K562 (cell line): ENCODE results near the gene OTC. TPM values are rescaled to one million over a fixed set of nuclear protein-coding genes. Genes with fewer than 3 reads are reported as not detected.

ENCODE experiments used
- ATAC-seq: fragments of 200-7000 bp; cut with Tn5 transposase; 3 replicates; pipeline ENCODE4 v1.9.1; 2020; ENCODE audit warnings: moderate library complexity
- BruUV-seq: library from RNA; stranded (reverse); fragments of 400-500 nt; replicated peaks from 2 replicates; lab custom pipeline; 2021; lab: Mats Ljungman, UMichigan
- CTCF ChIA-PET: fragments of 300-600 bp; formaldehyde crosslinking; extraction: SDS; loops from one replicate; lab custom pipeline; 2021; ENCODE audit warnings: low intra/inter-chr PET ratio; lab: Yijun Ruan, JAX
- POLR2A ChIA-PET: fragments of 300-600, 350-650 bp; sonication (Branson Sonifier 250); formaldehyde crosslinking; extraction: SDS; loops from one replicate; lab custom pipeline; 2021; ENCODE audit warnings: antibody characterized with exemption, inconsistent platforms; lab: Yijun Ruan, JAX
- DNase-seq, 4 experiments: peaks; one replicate each; pipeline versions ENCODE4 v3.0.0 to v3.0.0-alpha.2; 2011 to 2018; ENCODE audit warnings: low spot score in 3 of 4, mixed read lengths in 3 of 4; ENCODE audit errors: extremely low read depth in 1 of 4
- FAIRE-seq: peaks from 2 replicates; lab custom pipeline; 2011; peaks lifted over from hg19 to GRCh38; lab: Jason Lieb, UNC
- H2AFZ ChIP-seq: 2 replicates; pipeline ENCODE4 v1.6.0; 2011; ENCODE audit warnings: low read depth, low read length, control low read depth, inconsistent platforms
- H3K27ac ChIP-seq: fragments of 200-600 bp; 3 replicates; pipeline ENCODE4 v1.8.0; 2011; ENCODE audit warnings: low read depth, mild to moderate bottlenecking, control low read depth, inconsistent platforms, low read length, moderate library complexity, mixed read lengths; ENCODE audit errors: extremely low read depth
- H3K27me3 ChIP-seq, 2 experiments: fragments of 300-600 bp in 1 of 2; 2 replicates in 1 of 2; 3 replicates in 1 of 2; pipeline versions ENCODE4 v1.6.0 to v1.8.0; 2011; ENCODE audit warnings: inconsistent platforms in 2 of 2, low read length in 2 of 2, mild to moderate bottlenecking in 1 of 2, mixed read lengths in 1 of 2, moderate library complexity in 1 of 2; ENCODE audit not compliant: control insufficient read depth in 2 of 2, insufficient read depth in 2 of 2
- H3K36me3 ChIP-seq: fragments of 300-600 bp; 3 replicates; pipeline ENCODE4 v1.8.0; 2011; ENCODE audit warnings: mild to moderate bottlenecking, low read length, inconsistent platforms; ENCODE audit not compliant: control insufficient read depth, insufficient read depth
- H3K4me1 ChIP-seq, 2 experiments: fragments of 200-600 bp in 1 of 2; replicated peaks in 1 of 2; 2 replicates in 1 of 2; 3 replicates in 1 of 2; pipeline versions ENCODE4 v1.5.1 to v1.8.0; 2011; ENCODE audit warnings: inconsistent platforms in 2 of 2, low read length in 2 of 2, mild to moderate bottlenecking in 1 of 2, mixed read lengths in 1 of 2, moderate library complexity in 1 of 2; ENCODE audit not compliant: control insufficient read depth in 2 of 2, insufficient read depth in 2 of 2
- H3K4me2 ChIP-seq: 2 replicates; pipeline ENCODE4 v1.6.1; 2011; ENCODE audit warnings: low read length, control low read depth, inconsistent platforms, mixed read lengths; ENCODE audit not compliant: insufficient read depth
- H3K4me3 ChIP-seq: fragments of 200-600 bp; sonication (generic), shearing (Covaris generic); 2 replicates; pipeline ENCODE4 v1.5.1; 2016; ENCODE audit warnings: control low read depth, inconsistent platforms
- H3K79me2 ChIP-seq: fragments of 200-600 bp; 3 replicates; pipeline ENCODE4 v1.8.0; 2011; ENCODE audit warnings: low read length, inconsistent platforms; ENCODE audit not compliant: control insufficient read depth, insufficient read depth
- H3K9ac ChIP-seq, 2 experiments: 2 replicates each; pipeline versions ENCODE4 v1.6.0 to v1.6.1; 2011; ENCODE audit warnings: low read depth in 2 of 2, low read length in 2 of 2, control low read depth in 1 of 2, inconsistent platforms in 1 of 2, mild to moderate bottlenecking in 1 of 2, mixed read lengths in 1 of 2; ENCODE audit not compliant: insufficient read depth in 1 of 2
- H3K9me1 ChIP-seq: one replicate; pipeline ENCODE4 v1.6.0; 2011; ENCODE audit warnings: inconsistent platforms, mild to moderate bottlenecking, low read length, moderate library complexity; ENCODE audit not compliant: control insufficient read depth, insufficient read depth
- H3K9me3 ChIP-seq: replicated peaks from 2 replicates; pipeline ENCODE4 v1.5.1; 2011; ENCODE audit warnings: low read depth, low read length, inconsistent platforms; ENCODE audit not compliant: control insufficient read depth, insufficient read depth
- H4K20me1 ChIP-seq: replicated peaks from 2 replicates; pipeline ENCODE4 v1.6.1; 2011; ENCODE audit warnings: low read length, inconsistent platforms, mixed read lengths; ENCODE audit not compliant: control insufficient read depth, insufficient read depth
- CCNT2 ChIP-seq: IDR thresholded peaks from 2 replicates; pipeline ENCODE4 v1.6.1; 2011; ENCODE audit warnings: borderline replicate concordance, low read depth, mild to moderate bottlenecking, moderate library complexity, mixed read lengths, low read length; ENCODE audit not compliant: insufficient read length; ENCODE audit errors: extremely low read depth
- DACH1 ChIP-seq: fragments of 450-650 bp; IDR thresholded peaks from 2 replicates; pipeline ENCODE4 v1.6.1; 2018; ENCODE audit not compliant: partially characterized antibody
- ETV5 ChIP-seq: sonication (generic); formaldehyde crosslinking; IDR thresholded peaks from 2 replicates; pipeline ENCODE4 v1.4.0; 2020; ENCODE audit warnings: low read depth, mild to moderate bottlenecking, missing genetic modification reagents
- FOXJ2 ChIP-seq: fragments of 200-800 bp; sonication (Bioruptor generic); IDR thresholded peaks from 2 replicates; pipeline ENCODE4 v1.6.1; 2016; ENCODE audit warnings: missing genetic modification characterization, missing compliant biosample characterization
- HNRNPUL1 ChIP-seq: fragments of 200-400 bp; formaldehyde crosslinking; IDR thresholded peaks from 2 replicates; pipeline ENCODE4 v1.6.1; 2017; ENCODE audit warnings: low read length
- NFATC3 ChIP-seq: fragments of 450-650 bp; IDR thresholded peaks from 2 replicates; pipeline ENCODE4 v1.6.1; 2017; ENCODE audit warnings: mild to moderate bottlenecking
- PKNOX1 ChIP-seq: fragments of 450-650 bp; IDR thresholded peaks from 2 replicates; pipeline ENCODE4 v1.6.1; 2016
- RBM34 ChIP-seq: fragments of 200-400 bp; formaldehyde crosslinking; IDR thresholded peaks from 2 replicates; pipeline ENCODE4 v1.6.1; 2018; ENCODE audit warnings: low read length, borderline replicate concordance; ENCODE audit not compliant: insufficient read depth
- RCOR1 ChIP-seq, 2 experiments: IDR thresholded peaks; 2 replicates each; pipeline ENCODE4 v1.6.1; 2012; ENCODE audit warnings: low read depth in 2 of 2, low read length in 2 of 2, borderline replicate concordance in 1 of 2, improper control_type of control experiment in 1 of 2
- RHOXF2B ChIP-seq: fragments of 250-450 bp; sonication (Bioruptor Pico); conservative IDR thresholded peaks from 2 replicates; pipeline ENCODE4 v1.5.1; 2021
- SETDB1 ChIP-seq: IDR thresholded peaks from one replicate; pipeline ENCODE4 v1.6.1; 2012; ENCODE audit warnings: low read length, control low read depth, inconsistent platforms
- SUPT5H ChIP-seq: fragments of 450-650 bp; IDR thresholded peaks from 2 replicates; pipeline ENCODE4 v1.6.1; 2016
- U2AF2 ChIP-seq: fragments of 200-400 bp; formaldehyde crosslinking; optimal IDR thresholded peaks from 2 replicates; pipeline ENCODE3; 2017; ENCODE audit warnings: low read depth, mild to moderate bottlenecking, low read length
- ZBTB17 ChIP-seq: fragments of 450-650 bp; formaldehyde crosslinking; IDR thresholded peaks from 2 replicates; pipeline ENCODE4 v1.4.0; 2020; ENCODE audit warnings: mild to moderate bottlenecking
- ZKSCAN1 ChIP-seq: fragments of 150-350 bp; IDR thresholded peaks from 2 replicates; pipeline ENCODE4 v1.6.1; 2016; ENCODE audit warnings: low read depth, low read length
- ZKSCAN3 ChIP-seq: fragments of 250-450 bp; sonication (Bioruptor Pico); IDR thresholded peaks from 2 replicates; pipeline ENCODE4 v1.4.0; 2020
- ZNF134 ChIP-seq: fragments of 250-450 bp; sonication (Bioruptor Pico); conservative IDR thresholded peaks from 2 replicates; pipeline ENCODE4 v1.4.0; 2020
- WGBS: fragments of 100-300 bp; shearing (Covaris generic); methylation state at CpG from one replicate; pipeline ENCODE4 v1.1.6; 2016; ENCODE audit warnings: low coverage, mixed read lengths; ENCODE audit not compliant: insufficient coverage; ENCODE audit errors: missing lambda C conversion rate; 5-methylcytosine and 5-hydroxymethylcytosine counted together
- in situ Hi-C: fragments of 300-500 bp; cut with MboI; formaldehyde crosslinking; loops from 4 replicates; pipeline ENCODE4 v1.15.0; 2018; ENCODE audit warnings: inconsistent platforms, mixed read lengths
- intact Hi-C: fragments of 100-400 bp; cut with micrococcal nuclease; formaldehyde crosslinking; loops from 2 replicates; pipeline ENCODE4 v1.14.2; 2022
- polyA plus RNA-seq, 8 experiments: library from polyadenylated mRNA; depleted of rRNA in 4 of 8; stranded (reverse) in 5 of 8; unstranded in 3 of 8; fragments of >200 nt; fragmentation: Nextera tagmentation in 2 of 8; fragmentation: Illumina TruSeq in 1 of 8; extraction: Ambion mirVana in 2 of 8; extraction: Trizol in 1 of 8; gene quantifications; 2 replicates each; pipeline versions ENCODE4 v1.2.1 to v1.2.3, GENCODE V29; 2011 to 2014; ENCODE audit warnings: inconsistent platforms in 1 of 8, missing spikeins in 1 of 8
- total RNA-seq, 7 experiments: library from RNA; depleted of rRNA in 6 of 7; stranded (reverse); fragments of >200 nt in 6 of 7; fragmentation: Illumina TruSeq in 2 of 7; extraction: Trizol in 2 of 7; gene quantifications; 2 replicates each; pipeline versions ENCODE4 v1.2.1 to v1.2.3, GENCODE V29; 2011 to 2021; ENCODE audit warnings: low replicate concordance in 1 of 7
- TF ChIP-seq, protein P1 (sequence below): fragments of 450-650 bp; IDR thresholded peaks from 2 replicates; pipeline ENCODE4 v1.6.1; 2018; ENCODE audit not compliant: partially characterized antibody

Gene OTC
- total and polyA plus RNA-seq, 9 of the 15 experiments (the other 6 are each of a cell fraction or from before 2014, with no cell fraction given), result not detected

- in situ Hi-C loops (no loop called here), intact Hi-C loops (loop anchor here (1.0 to 10.0 kb wide), 2 partner anchors 67 to 112 kb away; no protein-coding TSS in a partner anchor)
- H3K27ac ChIP-seq, result peak within 1 kb of the TSS; percentile 74
- POLR2A ChIA-PET, result interaction anchor here (0.9 to 1.5 kb wide), 2 partner anchors 8 to 23 kb away, joined by 3 to 4 read pairs; no protein-coding TSS in a partner anchor
- H3K9me1 ChIP-seq, result no peaks in the 10 kb centered on the region
- CTCF ChIA-PET, result no interaction called here
- no peaks in the 10 kb centered on the region for H3K9me3 ChIP-seq
- H2AFZ ChIP-seq, result peak within 1 kb of the TSS; percentile 94
- BruUV-seq, result no TSS peak
- ATAC-seq (peak; percentile 99), DNase-seq (peak; percentile 89 to 94 (median 91)), FAIRE-seq (peak; percentile 88)
- peak within 1 kb of the TSS; percentile 65 to 94 for H3K9ac ChIP-seq
- no peaks in the 10 kb centered on the region for H3K36me3 ChIP-seq
- H3K4me3 ChIP-seq, result peak within 1 kb of the TSS; percentile 93
- peaks cover 6 to 8% of the 10 kb centered on the region in 2 experiments; a peak in 4 of 5 replicates for H3K4me1 ChIP-seq
- H3K4me2 ChIP-seq, result peak within 1 kb of the TSS; percentile 83
- no peaks in the 10 kb centered on the region; a peak in 1 of 5 replicates for H3K27me3 ChIP-seq
- under 1% methylated on average over 31 of the region's 67 CpGs for WGBS
- no peaks in the 10 kb centered on the region for H4K20me1 ChIP-seq
- no peaks in the 10 kb centered on the region for H3K79me2 ChIP-seq
- TF ChIP-seq ZKSCAN1 (peak; percentile 16; the same call in 1 of the 2 replicates), SETDB1 (no peak), ZNF134 (no peak), RHOXF2B (CRISPR knock-in tag) (no peak), ZKSCAN3 (CRISPR knock-in tag) (no peak), FOXJ2 (tag) (peak; percentile 90), DACH1 (no peak), PKNOX1 (no peak), RCOR1 (IDR thresholded peaks at IDR 0.05; ENCODE audit: borderline replicate concordance in 1 of 2, low read depth in 2 of 2, low read length in 2 of 2) (peak in 1 of 2 experiments; percentile 79; a peak in 2 of 4 replicates), CCNT2 (no peak), U2AF2 (no peak), HNRNPUL1 (no peak), SUPT5H (0 out of 2 replicates have a peak, but pooled peaks have one; percentile 36), NFATC3 (no peak), ETV5 (CRISPR knock-in tag) (peak; percentile 43; the same call in 1 of the 2 replicates), RBM34 (no peak), ZBTB17 (CRISPR knock-in tag) (no peak)
- TF ChIP-seq, protein P1, sequence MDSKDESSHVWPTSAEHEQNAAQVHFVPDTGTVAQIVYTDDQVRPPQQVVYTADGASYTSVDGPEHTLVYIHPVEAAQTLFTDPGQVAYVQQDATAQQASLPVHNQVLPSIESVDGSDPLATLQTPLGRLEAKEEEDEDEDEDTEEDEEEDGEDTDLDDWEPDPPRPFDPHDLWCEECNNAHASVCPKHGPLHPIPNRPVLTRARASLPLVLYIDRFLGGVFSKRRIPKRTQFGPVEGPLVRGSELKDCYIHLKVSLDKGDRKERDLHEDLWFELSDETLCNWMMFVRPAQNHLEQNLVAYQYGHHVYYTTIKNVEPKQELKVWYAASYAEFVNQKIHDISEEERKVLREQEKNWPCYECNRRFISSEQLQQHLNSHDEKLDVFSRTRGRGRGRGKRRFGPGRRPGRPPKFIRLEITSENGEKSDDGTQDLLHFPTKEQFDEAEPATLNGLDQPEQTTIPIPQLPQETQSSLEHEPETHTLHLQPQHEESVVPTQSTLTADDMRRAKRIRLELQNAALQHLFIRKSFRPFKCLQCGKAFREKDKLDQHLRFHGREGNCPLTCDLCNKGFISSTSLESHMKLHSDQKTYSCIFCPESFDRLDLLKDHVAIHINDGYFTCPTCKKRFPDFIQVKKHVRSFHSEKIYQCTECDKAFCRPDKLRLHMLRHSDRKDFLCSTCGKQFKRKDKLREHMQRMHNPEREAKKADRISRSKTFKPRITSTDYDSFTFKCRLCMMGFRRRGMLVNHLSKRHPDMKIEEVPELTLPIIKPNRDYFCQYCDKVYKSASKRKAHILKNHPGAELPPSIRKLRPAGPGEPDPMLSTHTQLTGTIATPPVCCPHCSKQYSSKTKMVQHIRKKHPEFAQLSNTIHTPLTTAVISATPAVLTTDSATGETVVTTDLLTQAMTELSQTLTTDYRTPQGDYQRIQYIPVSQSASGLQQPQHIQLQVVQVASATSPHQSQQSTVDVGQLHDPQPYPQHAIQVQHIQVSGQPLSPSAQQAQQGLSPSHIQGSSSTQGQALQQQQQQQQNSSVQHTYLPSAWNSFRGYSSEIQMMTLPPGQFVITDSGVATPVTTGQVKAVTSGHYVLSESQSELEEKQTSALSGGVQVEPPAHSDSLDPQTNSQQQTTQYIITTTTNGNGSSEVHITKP, result no peak
These were observed 25.2 kb upstream of the OTC start, which contains the start of gene RPGR for GRCh38 chrX:38327007-38327774. RPGR (minus strand) TSS chrX:38327509; CDS start chrX:38327367, 142 bp downstream.
